H9 (cell line): ENCODE measurements around the gene SUPT6H. TPM values are rescaled to one million over a fixed set of nuclear protein-coding genes. Genes with fewer than 3 reads are reported as not detected.
A peak's percentile ranks its signal among the peaks of the same experiment; 100 is the strongest.

Source experiments
- DNase-seq: peaks from one replicate; pipeline ENCODE4 v3.0.0-alpha.2; 2017
- H2AFZ ChIP-seq: one replicate; pipeline ENCODE4 v1.6.1; 2013; ENCODE audit warnings: mild to moderate bottlenecking, low read length, control low read depth, moderate library complexity
- H2AK5ac ChIP-seq: 2 replicates; pipeline ENCODE4 v1.6.1; 2013; ENCODE audit warnings: low read length, control low read depth, mixed read lengths; ENCODE audit not compliant: insufficient read length
- H2BK120ac ChIP-seq: one replicate; pipeline ENCODE4 v1.6.1; 2013; ENCODE audit warnings: low read depth, mild to moderate bottlenecking, low read length, control low read depth, inconsistent platforms; ENCODE audit not compliant: poor library complexity, severe bottlenecking
- H2BK12ac ChIP-seq: 2 replicates; pipeline ENCODE4 v1.6.1; 2013; ENCODE audit warnings: low read length, control low read depth, mixed read lengths, low read depth; ENCODE audit not compliant: insufficient read length
- H2BK15ac ChIP-seq: 2 replicates; pipeline ENCODE4 v1.6.1; 2013; ENCODE audit warnings: low read depth, low read length, control low read depth
- H2BK20ac ChIP-seq: one replicate; pipeline ENCODE4 v1.6.1; 2013; ENCODE audit warnings: low read depth, mild to moderate bottlenecking, low read length, control low read depth, inconsistent platforms; ENCODE audit not compliant: poor library complexity, severe bottlenecking
- H2BK5ac ChIP-seq: 2 replicates; pipeline ENCODE4 v1.6.1; 2013; ENCODE audit warnings: low read length, control low read depth, mixed read lengths; ENCODE audit not compliant: insufficient read length
- H3K14ac ChIP-seq: 2 replicates; pipeline ENCODE4 v1.6.1; 2013; ENCODE audit warnings: low read length, control low read depth; ENCODE audit not compliant: insufficient read depth
- H3K18ac ChIP-seq: 2 replicates; pipeline ENCODE4 v1.6.1; 2013; ENCODE audit warnings: low read depth, mild to moderate bottlenecking, mixed read lengths, low read length, control low read depth; ENCODE audit not compliant: insufficient read length
- H3K23ac ChIP-seq: 2 replicates; pipeline ENCODE4 v1.6.1; 2013; ENCODE audit warnings: low read length, control low read depth, mixed read lengths, low read depth; ENCODE audit not compliant: insufficient read length
- H3K23me2 ChIP-seq: 2 replicates; pipeline ENCODE4 v1.6.1; 2013; ENCODE audit warnings: low read depth, mild to moderate bottlenecking, mixed read lengths, low read length, control low read depth; ENCODE audit not compliant: insufficient read length, poor library complexity, severe bottlenecking
- H3K27ac ChIP-seq: 2 replicates; pipeline ENCODE4 v1.5.1; 2013; ENCODE audit warnings: low read length, control low read depth, mixed read lengths, low read depth; ENCODE audit not compliant: insufficient read length
- H3K27me3 ChIP-seq: 2 replicates; pipeline ENCODE4 v1.6.1; 2013; ENCODE audit warnings: low read length, control low read depth, inconsistent platforms; ENCODE audit not compliant: insufficient read depth
- H3K4ac ChIP-seq: 2 replicates; pipeline ENCODE4 v1.6.1; 2013; ENCODE audit warnings: low read depth, mild to moderate bottlenecking, control low read depth, inconsistent platforms, low read length, moderate library complexity
- H3K4me1 ChIP-seq: 2 replicates; pipeline ENCODE4 v1.6.1; 2013; ENCODE audit warnings: low read length, control low read depth, inconsistent platforms; ENCODE audit not compliant: insufficient read depth
- H3K4me2 ChIP-seq: 2 replicates; pipeline ENCODE4 v1.6.1; 2013; ENCODE audit warnings: low read length, control low read depth, mixed read lengths; ENCODE audit not compliant: insufficient read length, insufficient read depth
- H3K56ac ChIP-seq: 2 replicates; pipeline ENCODE4 v1.6.1; 2013; ENCODE audit warnings: low read depth, mild to moderate bottlenecking, mixed read lengths, low read length, control low read depth; ENCODE audit not compliant: insufficient read length
- H3K79me1 ChIP-seq: 2 replicates; pipeline ENCODE4 v1.6.1; 2013; ENCODE audit warnings: low read depth, mild to moderate bottlenecking, moderate library complexity, low read length, control low read depth, inconsistent platforms; ENCODE audit not compliant: insufficient read depth, poor library complexity, severe bottlenecking
- H3K79me2 ChIP-seq: 2 replicates; pipeline ENCODE4 v1.6.1; 2013; ENCODE audit warnings: low read length, control low read depth, inconsistent platforms; ENCODE audit not compliant: insufficient read depth
- H3K9ac ChIP-seq: 2 replicates; pipeline ENCODE4 v1.6.1; 2013; ENCODE audit warnings: low read length, control low read depth, mixed read lengths; ENCODE audit not compliant: insufficient read length; ENCODE audit errors: extremely low read depth
- H3K9me3 ChIP-seq: one replicate; pipeline ENCODE4 v1.6.1; 2013; ENCODE audit warnings: low read depth, low read length, inconsistent platforms; ENCODE audit not compliant: control insufficient read depth
- H3T11ph ChIP-seq: one replicate; pipeline ENCODE4 v1.6.1; 2013; ENCODE audit warnings: mild to moderate bottlenecking, low read length, control low read depth, inconsistent platforms
- H4K20me1 ChIP-seq: one replicate; pipeline ENCODE4 v1.6.1; 2013; ENCODE audit not compliant: control insufficient read depth, insufficient read length, insufficient read depth
- H4K5ac ChIP-seq: 2 replicates; pipeline ENCODE4 v1.6.1; 2013; ENCODE audit warnings: low read depth, mild to moderate bottlenecking, mixed read lengths, low read length, control low read depth; ENCODE audit not compliant: insufficient read length
- H4K8ac ChIP-seq: replicated peaks from 2 replicates; pipeline ENCODE4 v1.6.1; 2013; ENCODE audit warnings: low read length, control low read depth, mixed read lengths, low read depth; ENCODE audit not compliant: insufficient read length
- H4K91ac ChIP-seq: 2 replicates; pipeline ENCODE4 v1.6.1; 2013; ENCODE audit warnings: low read depth, mild to moderate bottlenecking, moderate library complexity, mixed read lengths, low read length, control low read depth; ENCODE audit not compliant: insufficient read length
- H3K27ac Mint-ChIP-seq, 3 experiments: 2 replicates in 2 of 3; 3 replicates in 1 of 3; pipeline ENCODE4 v1.8.0; 2020 to 2021; ENCODE audit warnings: mixed read lengths in 3 of 3, mild to moderate bottlenecking in 1 of 3, moderate library complexity in 1 of 3
- H3K27me3 Mint-ChIP-seq: 2 replicates; pipeline ENCODE4 v1.8.0; 2021; ENCODE audit warnings: low read depth, mild to moderate bottlenecking, moderate library complexity, mixed read lengths
- H3K36me3 Mint-ChIP-seq, 3 experiments: 2 replicates in 2 of 3; 3 replicates in 1 of 3; pipeline ENCODE4 v1.8.0; 2020 to 2021; ENCODE audit warnings: low read depth in 3 of 3, mixed read lengths in 3 of 3; ENCODE audit not compliant: insufficient read depth in 1 of 3
- H3K4me1 Mint-ChIP-seq, 2 experiments: 2 replicates each; pipeline ENCODE4 v1.8.0; 2020; ENCODE audit warnings: mixed read lengths in 2 of 2
- H3K4me3 Mint-ChIP-seq, 2 experiments: 2 replicates in 1 of 2; 3 replicates in 1 of 2; pipeline ENCODE4 v1.8.0; 2020 to 2021; ENCODE audit warnings: mild to moderate bottlenecking in 2 of 2, mixed read lengths in 2 of 2, moderate library complexity in 1 of 2
- H3K9me3 Mint-ChIP-seq, 2 experiments: 2 replicates in 1 of 2; 3 replicates in 1 of 2; pipeline ENCODE4 v1.8.0; 2020; ENCODE audit warnings: mild to moderate bottlenecking in 2 of 2, mixed read lengths in 2 of 2, moderate library complexity in 1 of 2
- WGBS: extraction: QIAGEN DNeasy Blood & Tissue Kit; methylation state at CpG from one replicate; pipeline ENCODE4 v1.1.7; 2013; ENCODE audit warnings: missing lambda C conversion rate, low lambda C conversion rate, mixed read lengths; ENCODE audit not compliant: insufficient read length; ENCODE audit errors: extremely low coverage; 5-methylcytosine and 5-hydroxymethylcytosine counted together
- total RNA-seq: library from RNA; stranded (reverse); gene quantifications from 2 replicates; pipeline ENCODE4 v1.2.1, GENCODE V29; 2021
- TF ChIP-seq, protein P1 (sequence below): fragments of 200-600 bp; sonication (generic); conservative IDR thresholded peaks from 3 replicates; pipeline ENCODE4 v1.8.0; 2021; ENCODE audit warnings: antibody characterized with exemption, mild to moderate bottlenecking

SUPT6H gene
- total RNA-seq, 1 experiment from 2014 or later = 85.8 TPM

DNA sequence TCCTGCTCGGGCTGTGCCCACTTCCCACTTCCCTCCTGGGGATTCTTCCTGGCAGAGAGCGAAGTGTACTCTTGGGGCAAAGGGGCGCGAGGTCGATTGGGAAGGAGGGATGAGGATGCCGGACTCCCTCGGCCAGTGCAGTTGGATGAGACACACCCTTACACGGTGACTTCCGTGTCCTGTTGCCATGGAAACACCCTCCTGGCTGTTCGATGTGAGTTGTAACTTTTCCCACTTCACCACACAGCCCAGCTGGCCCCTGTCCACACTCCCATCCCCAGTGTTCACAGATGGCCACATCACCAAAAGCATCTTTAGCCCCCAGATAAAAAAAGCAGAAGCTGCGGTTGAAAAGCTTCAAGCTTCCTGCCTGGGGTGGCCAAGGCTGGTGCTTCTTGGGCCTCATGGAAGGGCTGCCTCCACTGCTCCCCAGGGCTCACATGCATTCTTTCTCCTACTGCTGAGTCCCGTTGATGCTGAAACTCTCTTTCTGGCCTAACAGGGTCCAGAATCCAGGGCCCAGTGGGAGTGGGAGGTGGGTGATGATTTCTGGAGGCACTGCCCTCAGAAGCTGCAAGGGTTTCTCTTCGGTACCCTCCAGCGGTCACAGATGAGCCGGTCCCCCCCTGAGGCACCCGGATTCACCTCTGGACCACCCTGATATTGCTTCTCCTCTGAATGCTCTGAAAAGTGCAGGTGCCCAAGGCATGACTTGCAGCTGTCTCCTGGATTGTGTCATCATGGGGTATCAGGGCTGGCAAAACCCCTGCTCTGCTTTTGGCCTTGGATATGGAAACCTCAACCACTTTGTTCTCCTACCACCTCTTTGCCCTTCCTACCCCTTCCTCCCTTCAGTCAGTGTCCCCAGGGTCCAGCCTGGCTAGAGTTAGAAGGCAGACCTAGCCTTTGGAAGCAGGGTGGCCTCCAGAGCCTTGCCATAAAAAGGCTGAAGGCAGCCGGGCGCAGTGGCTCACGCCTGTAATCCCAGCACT lies 79.6 kb downstream of the SUPT6H start:
- Histone ChIP-seq H3K9me3 (no peaks in the 10 kb centered on the region), H3K27ac (no peak overlapping the region), H4K8ac (no peak overlapping the region), H3K27me3 (no peaks in the 10 kb centered on the region), H3K4me1 (peaks cover 5% of the 10 kb centered on the region; the same call in 1 of the 2 replicates), H3K9ac (no peak overlapping the region), H3K4ac (no peak overlapping the region), H3K23ac (no peak overlapping the region), H3K79me2 (peaks cover 16% of the 10 kb centered on the region; the same call in 1 of the 2 replicates), H3K14ac (no peak overlapping the region), H2BK12ac (no peak overlapping the region), H3K79me1 (no peaks in the 10 kb centered on the region), H2BK15ac (no peak overlapping the region), H3T11ph (no peak overlapping the region), H2BK5ac (no peak overlapping the region), H3K4me2 (no peak overlapping the region), H4K5ac (no peak overlapping the region), H3K23me2 (peaks cover 15% of the 10 kb centered on the region), H4K91ac (no peak overlapping the region), H2AFZ (no peak overlapping the region), H3K56ac (no peak overlapping the region), H4K20me1 (no peaks in the 10 kb centered on the region), H3K18ac (no peak overlapping the region), H2BK20ac (no peak overlapping the region), H2BK120ac (no peak overlapping the region), H2AK5ac (no peak overlapping the region)
- peaks cover 16 to 49% (median 33%) of the 10 kb centered on the region in 3 experiments; a peak in 6 of 7 replicates for H3K36me3 Mint-ChIP-seq
- TF ChIP-seq, protein P1, sequence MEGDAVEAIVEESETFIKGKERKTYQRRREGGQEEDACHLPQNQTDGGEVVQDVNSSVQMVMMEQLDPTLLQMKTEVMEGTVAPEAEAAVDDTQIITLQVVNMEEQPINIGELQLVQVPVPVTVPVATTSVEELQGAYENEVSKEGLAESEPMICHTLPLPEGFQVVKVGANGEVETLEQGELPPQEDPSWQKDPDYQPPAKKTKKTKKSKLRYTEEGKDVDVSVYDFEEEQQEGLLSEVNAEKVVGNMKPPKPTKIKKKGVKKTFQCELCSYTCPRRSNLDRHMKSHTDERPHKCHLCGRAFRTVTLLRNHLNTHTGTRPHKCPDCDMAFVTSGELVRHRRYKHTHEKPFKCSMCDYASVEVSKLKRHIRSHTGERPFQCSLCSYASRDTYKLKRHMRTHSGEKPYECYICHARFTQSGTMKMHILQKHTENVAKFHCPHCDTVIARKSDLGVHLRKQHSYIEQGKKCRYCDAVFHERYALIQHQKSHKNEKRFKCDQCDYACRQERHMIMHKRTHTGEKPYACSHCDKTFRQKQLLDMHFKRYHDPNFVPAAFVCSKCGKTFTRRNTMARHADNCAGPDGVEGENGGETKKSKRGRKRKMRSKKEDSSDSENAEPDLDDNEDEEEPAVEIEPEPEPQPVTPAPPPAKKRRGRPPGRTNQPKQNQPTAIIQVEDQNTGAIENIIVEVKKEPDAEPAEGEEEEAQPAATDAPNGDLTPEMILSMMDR = no peak
- no peak for DNase-seq
- no peaks in the 10 kb centered on the region for H3K9me3 Mint-ChIP-seq
- no peaks in the 10 kb centered on the region; the same call in 1 of the 2 replicates for H3K27me3 Mint-ChIP-seq
- no CpG with 5 or more reads among the region's 19 CpGs for WGBS
- H3K27ac Mint-ChIP-seq = peak overlapping the region in 1 of 3 experiments; percentile 64; a peak in 1 of 7 replicates
- peak overlapping the region in 1 of 2 experiments; percentile 29; a peak in 1 of 5 replicates for H3K4me3 Mint-ChIP-seq
- peaks cover 9 to 15% of the 10 kb centered on the region in 2 experiments for H3K4me1 Mint-ChIP-seq
